ENCODE data around the gene LHFPL5. TPM values are rescaled to one million over a fixed set of nuclear protein-coding genes. Genes with fewer than 3 reads are reported as not detected.

The LHFPL5 gene
- total and polyA plus RNA-seq, 2 experiments from 2014 or later = 0.10 TPM; not detected in 1

DNA sequence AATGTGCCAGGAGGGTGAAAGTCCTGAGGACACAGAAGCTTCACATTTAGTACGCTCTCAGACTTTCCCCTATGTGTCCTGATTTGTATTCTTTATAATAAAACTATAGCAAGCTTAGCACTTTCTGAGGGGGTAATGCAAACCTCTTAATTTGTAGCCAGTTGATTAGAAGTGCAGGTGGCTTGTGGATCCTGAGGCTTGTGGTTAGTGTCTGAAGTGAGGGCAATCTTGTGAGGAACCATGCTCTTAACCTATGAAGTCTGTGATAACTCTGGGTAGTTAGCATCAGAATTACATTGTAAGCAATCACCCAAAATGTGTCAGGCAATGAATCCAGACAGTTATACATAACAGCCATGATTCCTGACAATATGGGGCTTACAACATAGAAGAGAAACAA is 51.1 kb downstream of the LHFPL5 start:
- H3K9me3 ChIP-seq (ENCODE audit: low read depth) = no peaks in the 10 kb centered on the region
- 96% methylated on average over 1 of the region's 1 CpG for WGBS (ENCODE audit: low lambda C conversion rate, missing lambda C conversion rate)
- no peaks in the 10 kb centered on the region for H3K9me2 ChIP-seq (replicated peaks; ENCODE audit: insufficient read depth)
- H3K27ac ChIP-seq = no peak overlapping the region
- H3K4me2 ChIP-seq = no peak overlapping the region
- H2AFZ ChIP-seq = no peak overlapping the region
- no peaks in the 10 kb centered on the region for H3K36me3 ChIP-seq (replicated peaks; ENCODE audit: insufficient read depth, low read depth)
- no peaks in the 10 kb centered on the region for H3K79me2 ChIP-seq
- no peaks in the 10 kb centered on the region for H4K20me1 ChIP-seq (ENCODE audit: insufficient read depth, poor library complexity, severe bottlenecking)
- H3K27me3 ChIP-seq = no peaks in the 10 kb centered on the region
- no peak for DNase-seq (ENCODE audit: low spot score)
- no peaks in the 10 kb centered on the region for H3K4me1 ChIP-seq (ENCODE audit: insufficient read depth)
- TF ChIP-seq EZH2phosphoT487 (IDR thresholded peaks at IDR 0.05; ENCODE audit: low read depth, severe bottlenecking, unreplicated experiment) = no peak
- TF ChIP-seq, protein P1, sequence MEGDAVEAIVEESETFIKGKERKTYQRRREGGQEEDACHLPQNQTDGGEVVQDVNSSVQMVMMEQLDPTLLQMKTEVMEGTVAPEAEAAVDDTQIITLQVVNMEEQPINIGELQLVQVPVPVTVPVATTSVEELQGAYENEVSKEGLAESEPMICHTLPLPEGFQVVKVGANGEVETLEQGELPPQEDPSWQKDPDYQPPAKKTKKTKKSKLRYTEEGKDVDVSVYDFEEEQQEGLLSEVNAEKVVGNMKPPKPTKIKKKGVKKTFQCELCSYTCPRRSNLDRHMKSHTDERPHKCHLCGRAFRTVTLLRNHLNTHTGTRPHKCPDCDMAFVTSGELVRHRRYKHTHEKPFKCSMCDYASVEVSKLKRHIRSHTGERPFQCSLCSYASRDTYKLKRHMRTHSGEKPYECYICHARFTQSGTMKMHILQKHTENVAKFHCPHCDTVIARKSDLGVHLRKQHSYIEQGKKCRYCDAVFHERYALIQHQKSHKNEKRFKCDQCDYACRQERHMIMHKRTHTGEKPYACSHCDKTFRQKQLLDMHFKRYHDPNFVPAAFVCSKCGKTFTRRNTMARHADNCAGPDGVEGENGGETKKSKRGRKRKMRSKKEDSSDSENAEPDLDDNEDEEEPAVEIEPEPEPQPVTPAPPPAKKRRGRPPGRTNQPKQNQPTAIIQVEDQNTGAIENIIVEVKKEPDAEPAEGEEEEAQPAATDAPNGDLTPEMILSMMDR (IDR thresholded peaks at IDR 0.05; ENCODE audit: poor library complexity) = no peak
- no peak for TF ChIP-seq EZH2 (IDR thresholded peaks at IDR 0.05; ENCODE audit: borderline replicate concordance)
- no peak overlapping the region for H3K4me3 ChIP-seq

DNA sequence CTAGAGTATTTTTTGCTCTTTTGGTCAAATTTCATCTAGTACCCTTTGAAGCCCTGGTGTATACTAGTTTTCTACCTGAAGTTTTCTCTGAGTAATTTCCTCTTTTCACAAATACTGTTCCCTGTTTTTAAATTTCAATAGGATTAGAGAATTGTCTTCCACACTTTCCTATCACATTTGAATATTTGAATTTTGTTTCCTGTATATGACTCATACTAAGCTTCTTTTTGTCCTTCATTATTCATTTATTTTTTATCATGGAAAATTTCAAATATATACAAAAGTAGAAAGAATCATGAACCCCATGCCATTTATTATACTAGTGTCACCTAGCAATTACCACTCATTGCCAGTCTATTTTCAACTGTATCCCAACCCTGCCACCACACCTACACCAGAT is 52.7 kb downstream of the LHFPL5 start:
- H2AFZ ChIP-seq = no peak overlapping the region
- H3K4me3 ChIP-seq = no peak overlapping the region
- no peak overlapping the region for H3K27ac ChIP-seq
- no peaks in the 10 kb centered on the region for H3K36me3 ChIP-seq (replicated peaks; ENCODE audit: insufficient read depth, low read depth)
- H3K27me3 ChIP-seq = no peaks in the 10 kb centered on the region
- no peaks in the 10 kb centered on the region for H4K20me1 ChIP-seq (ENCODE audit: insufficient read depth, poor library complexity, severe bottlenecking)
- H3K9me3 ChIP-seq (ENCODE audit: low read depth) = no peaks in the 10 kb centered on the region
- H3K9me2 ChIP-seq (replicated peaks; ENCODE audit: insufficient read depth) = no peaks in the 10 kb centered on the region
- H3K4me2 ChIP-seq = no peak overlapping the region
- no peaks in the 10 kb centered on the region for H3K4me1 ChIP-seq (ENCODE audit: insufficient read depth)
- TF ChIP-seq, protein P1 (IDR thresholded peaks at IDR 0.05; ENCODE audit: poor library complexity) = no peak
- TF ChIP-seq EZH2phosphoT487 (IDR thresholded peaks at IDR 0.05; ENCODE audit: low read depth, severe bottlenecking, unreplicated experiment) (no peak), EZH2 (IDR thresholded peaks at IDR 0.05; ENCODE audit: borderline replicate concordance) (no peak)
- peaks cover 2% of the 10 kb centered on the region for H3K79me2 ChIP-seq
- no peak for DNase-seq (ENCODE audit: low spot score)

DNA sequence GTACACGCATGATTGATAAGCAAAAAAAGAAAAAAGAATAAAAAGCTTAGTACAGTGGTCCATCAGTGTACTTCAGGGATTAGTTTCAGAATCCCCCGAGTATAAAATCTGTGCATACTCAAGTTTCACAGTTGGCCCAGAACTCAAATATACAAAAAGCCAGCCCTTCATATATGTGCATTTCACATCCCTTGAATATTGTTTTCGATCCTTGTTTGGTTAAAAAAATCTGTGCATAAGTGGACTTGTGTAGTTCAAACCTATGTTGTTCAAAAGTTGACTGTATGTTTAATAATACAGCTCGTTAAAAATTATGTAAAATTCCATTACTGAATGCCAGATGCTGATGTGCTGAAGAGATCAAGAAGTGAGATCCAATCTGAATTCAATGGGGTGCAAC is 54.2 kb downstream of the LHFPL5 start:
- no peak for DNase-seq (ENCODE audit: low spot score)
- 97% methylated on average over 4 of the region's 4 CpGs for WGBS (ENCODE audit: low lambda C conversion rate, missing lambda C conversion rate)
- H3K79me2 ChIP-seq = peaks cover 6% of the 10 kb centered on the region
- H4K20me1 ChIP-seq (ENCODE audit: insufficient read depth, poor library complexity, severe bottlenecking) = no peaks in the 10 kb centered on the region
- H3K4me1 ChIP-seq (ENCODE audit: insufficient read depth) = no peaks in the 10 kb centered on the region
- H3K9me3 ChIP-seq (ENCODE audit: low read depth) = no peaks in the 10 kb centered on the region
- no peaks in the 10 kb centered on the region for H3K27me3 ChIP-seq
- no peak for TF ChIP-seq EZH2 (IDR thresholded peaks at IDR 0.05; ENCODE audit: borderline replicate concordance)
- TF ChIP-seq, protein P1 (IDR thresholded peaks at IDR 0.05; ENCODE audit: poor library complexity) = no peak
- no peak for TF ChIP-seq EZH2phosphoT487 (IDR thresholded peaks at IDR 0.05; ENCODE audit: low read depth, severe bottlenecking, unreplicated experiment)
- H3K4me3 ChIP-seq = no peak overlapping the region
- H3K4me2 ChIP-seq = no peak overlapping the region
- no peak overlapping the region for H2AFZ ChIP-seq
- H3K9me2 ChIP-seq (replicated peaks; ENCODE audit: insufficient read depth) = no peaks in the 10 kb centered on the region
- no peak overlapping the region for H3K27ac ChIP-seq
- H3K36me3 ChIP-seq (replicated peaks; ENCODE audit: insufficient read depth, low read depth) = no peaks in the 10 kb centered on the region

Other genes starting within 250 kb of the LHFPL5 start
- gene FKBP5, start 116.4 kb upstream of the LHFPL5 start, total RNA-seq = 73.6 and 78.8 TPM in 2 replicates
- 233 and 254 TPM in 2 replicates for gene FKBP5, start 116.4 kb upstream of the LHFPL5 start, polyA plus RNA-seq
- gene ARMC12, start 68.3 kb upstream of the LHFPL5 start, total RNA-seq = 0.83 and 1.4 TPM in 2 replicates
- gene ARMC12, start 68.3 kb upstream of the LHFPL5 start, polyA plus RNA-seq = 2.5 and 3.2 TPM in 2 replicates
- gene CLPSL2, start 28.8 kb upstream of the LHFPL5 start, total RNA-seq = not detected in 2 replicates
- gene CLPSL2, start 28.8 kb upstream of the LHFPL5 start, polyA plus RNA-seq = not detected in 2 replicates
- gene CLPSL1, start 24.3 kb upstream of the LHFPL5 start, total RNA-seq = not detected in 2 replicates
- gene CLPSL1, start 24.3 kb upstream of the LHFPL5 start, polyA plus RNA-seq = not detected in 2 replicates
- gene CLPS, start 8.0 kb upstream of the LHFPL5 start, total RNA-seq = not detected in 2 replicates
- 0.88 and 1.2 TPM in 2 replicates for gene CLPS, start 8.0 kb upstream of the LHFPL5 start, polyA plus RNA-seq
- gene SRPK1, start 115.7 kb downstream of the LHFPL5 start, total RNA-seq = 63.9 and 69.4 TPM in 2 replicates
- gene SRPK1, start 115.7 kb downstream of the LHFPL5 start, polyA plus RNA-seq = 39.3 and 48.0 TPM in 2 replicates
- 0.48 TPM in 1 of 2 replicates, not detected in the other for gene SLC26A8, start 219.3 kb downstream of the LHFPL5 start, total RNA-seq
- gene SLC26A8, start 219.3 kb downstream of the LHFPL5 start, polyA plus RNA-seq = 0.18 TPM in 1 of 2 replicates, not detected in the other
- 86.5 and 101 TPM in 2 replicates for gene MAPK14, start 222.5 kb downstream of the LHFPL5 start, total RNA-seq
- gene MAPK14, start 222.5 kb downstream of the LHFPL5 start, polyA plus RNA-seq = 41.2 and 46.8 TPM in 2 replicates

All from hepatocyte (in vitro differentiated cells).